Peyer's patch (tissue), 4 donors: ENCODE measurements around the gene TRPV4. TPM values are rescaled to one million over a fixed set of nuclear protein-coding genes. Genes with fewer than 3 reads are reported as not detected.

Source experiments
- DNase-seq, 3 donors: peaks; one replicate each; pipeline ENCODE4 v3.0.0-alpha.2; 2017 to 2019
- H3K27ac ChIP-seq, 4 donors: fragments of 200-600 bp; sonication (generic); one replicate each; pipeline ENCODE4 v1.5.1; 2016 to 2019
- H3K27me3 ChIP-seq, 2 donors: fragments of 200-600 bp; sonication (generic); one replicate each; pipeline ENCODE4 v1.5.1; 2019
- H3K36me3 ChIP-seq, 3 donors: fragments of 200-600 bp; sonication (generic); one replicate each; pipeline ENCODE4 v1.5.1; 2016 to 2019
- H3K4me1 ChIP-seq, 4 donors: fragments of 200-600 bp; sonication (generic); one replicate each; pipeline ENCODE4 v1.5.1; 2016 to 2019
- H3K4me3 ChIP-seq, 4 donors: fragments of 200-600 bp; sonication (generic); 1 replicate in 3 of 4; 2 replicates in 1 of 4; pipeline ENCODE4 v1.5.1; 2016 to 2019; ENCODE audit warnings: mild to moderate bottlenecking in 1 of 4
- H3K9me3 ChIP-seq, 4 donors: fragments of 200-600 bp; sonication (generic); one replicate each; pipeline ENCODE4 v1.5.1; 2016 to 2019; ENCODE audit warnings: mild to moderate bottlenecking in 1 of 4
- CTCF ChIP-seq, 6 experiments: fragments of 450-650 bp in 4 of 6; fragments of 200-600 bp in 2 of 6; sonication (generic) in 1 of 6; IDR thresholded peaks; one replicate each; pipeline ENCODE4 v1.5.1; 2017 to 2019; ENCODE audit warnings: antibody characterized with exemption in 6 of 6, mild to moderate bottlenecking in 3 of 6, moderate library complexity in 1 of 6
- POLR2A ChIP-seq, 2 donors: fragments of 450-650 bp; IDR thresholded peaks; one replicate each; pipeline ENCODE4 v1.5.1; 2017; ENCODE audit warnings: antibody characterized with exemption in 2 of 2, mild to moderate bottlenecking in 2 of 2, moderate library complexity in 2 of 2
- total RNA-seq, 4 donors: library from RNA; depleted of rRNA; stranded (reverse); fragments of >200 nt; gene quantifications; one replicate each; pipeline ENCODE4 v1.1.0, GENCODE V29; 2016

The TRPV4 gene
- total RNA-seq, 4 donors from 2014 or later, result 0.27 to 0.57 TPM; not detected in 2

GRCh38 chr12:109835827-109836226 is 2.6 kb upstream of the TRPV4 start:
- TF ChIP-seq CTCF (IDR thresholded peaks at IDR 0.05) (no peak), POLR2A (IDR thresholded peaks at IDR 0.05) (no peak)
- Histone ChIP-seq H3K9me3 (no peaks in the 10 kb centered on the region), H3K27ac (no peak overlapping the region), H3K36me3 (no peaks in the 10 kb centered on the region), H3K4me3 (no peak overlapping the region), H3K27me3 (no peaks in the 10 kb centered on the region), H3K4me1 (peaks cover 0 to 5% (median 0%) of the 10 kb centered on the region in 4 donors)
- no peak for DNase-seq

GRCh38 chr12:109832541-109833306 is 474 bp downstream of the TRPV4 start:
- Histone ChIP-seq H3K27me3 (no peaks in the 10 kb centered on the region), H3K9me3 (no peaks in the 10 kb centered on the region), H3K27ac (no peak overlapping the region), H3K36me3 (no peaks in the 10 kb centered on the region), H3K4me1 (peaks cover 0 to 5% (median 0%) of the 10 kb centered on the region in 4 donors), H3K4me3 (peak overlapping the region; percentile 5 to 56 (median 40))
- no peak for DNase-seq
- TF ChIP-seq CTCF (IDR thresholded peaks at IDR 0.05) (no peak), POLR2A (IDR thresholded peaks at IDR 0.05) (no peak)

GRCh38 chr12:109831929-109832328 is 1.3 kb downstream of the TRPV4 start:
- Histone ChIP-seq H3K27ac (no peak overlapping the region), H3K36me3 (no peaks in the 10 kb centered on the region), H3K9me3 (no peaks in the 10 kb centered on the region), H3K4me3 (no peak overlapping the region), H3K27me3 (no peaks in the 10 kb centered on the region), H3K4me1 (peaks cover 0 to 5% (median 0%) of the 10 kb centered on the region in 4 donors)
- TF ChIP-seq POLR2A (IDR thresholded peaks at IDR 0.05) (no peak), CTCF (IDR thresholded peaks at IDR 0.05) (no peak)
- DNase-seq, result no peak

- Histone ChIP-seq H3K27me3 (no peaks in the 10 kb centered on the region), H3K9me3 (no peaks in the 10 kb centered on the region), H3K4me3 (no peak overlapping the region), H3K36me3 (no peaks in the 10 kb centered on the region), H3K27ac (no peak overlapping the region), H3K4me1 (peaks cover 0 to 5% (median 0%) of the 10 kb centered on the region in 4 donors)
- DNase-seq, result no peak
- TF ChIP-seq POLR2A (IDR thresholded peaks at IDR 0.05) (no peak), CTCF (IDR thresholded peaks at IDR 0.05) (no peak)
Observed at GRCh38 chr12:109831365-109831764, 1.8 kb downstream of the TRPV4 start.

- peaks cover 0 to 5% (median 0%) of the 10 kb centered on the region in 4 donors for H3K4me1 ChIP-seq
- no peak overlapping the region for H3K27ac ChIP-seq
- no peaks in the 10 kb centered on the region for H3K36me3 ChIP-seq
- TF ChIP-seq CTCF (IDR thresholded peaks at IDR 0.05), result no peak
- no peak for TF ChIP-seq POLR2A (IDR thresholded peaks at IDR 0.05)
- H3K4me3 ChIP-seq, result no peak overlapping the region
- no peak for DNase-seq
- no peaks in the 10 kb centered on the region for H3K9me3 ChIP-seq
- H3K27me3 ChIP-seq, result no peaks in the 10 kb centered on the region
Observed at GRCh38 chr12:109830718-109831117, 2.5 kb downstream of the TRPV4 start.
